TTC549 (cell line): ENCODE results near the gene AARS2.
"Not testable (repeated sequence)": the region's sequence is repeated elsewhere in the genome, so short reads cannot be mapped to it uniquely, and the experiment has no call there.

ENCODE experiments used
- FAIRE-seq: peaks from 2 replicates; lab custom pipeline; 2012; peaks lifted over from hg19 to GRCh38; lab: Jason Lieb, UNC

AARS2 gene

GRCh38 chr6:44329858-44330257, 16.7 kb upstream of the AARS2 start:
- FAIRE-seq: no peak

- not testable (repeated sequence) for FAIRE-seq
Observed at GRCh38 chr6:44328203-44328602, 15.1 kb upstream of the AARS2 start.

- no peak for FAIRE-seq
Observed at GRCh38 chr6:44327760-44328159, 14.6 kb upstream of the AARS2 start.

GRCh38 chr6:44327096-44327495, 13.9 kb upstream of the AARS2 start:
- no peak for FAIRE-seq

- no peak for FAIRE-seq
Observed at GRCh38 chr6:44321210-44321609, 8.1 kb upstream of the AARS2 start.

- FAIRE-seq: not testable (repeated sequence)
Observed at GRCh38 chr6:44317136-44317631, 4.0 kb upstream of the AARS2 start.

- FAIRE-seq: no peak
Observed at GRCh38 chr6:44316481-44316880, 3.3 kb upstream of the AARS2 start.

GRCh38 chr6:44315951-44316350, 2.8 kb upstream of the AARS2 start:
- FAIRE-seq: no peak

- FAIRE-seq: no peak
Observed at GRCh38 chr6:44315516-44315915, 2.4 kb upstream of the AARS2 start.

- FAIRE-seq: not testable (repeated sequence)
Observed at GRCh38 chr6:44314657-44315056, 1.5 kb upstream of the AARS2 start.

GRCh38 chr6:44311767-44312166, 1.4 kb downstream of the AARS2 start:
- FAIRE-seq: no peak

- no peak for FAIRE-seq
Observed at GRCh38 chr6:44311304-44311703, 1.8 kb downstream of the AARS2 start.

- no peak for FAIRE-seq
Observed at GRCh38 chr6:44310241-44310640, 2.9 kb downstream of the AARS2 start.

- FAIRE-seq: no peak
Observed at GRCh38 chr6:44309631-44310030, 3.5 kb downstream of the AARS2 start.

GRCh38 chr6:44309092-44309491, 4.1 kb downstream of the AARS2 start:
- FAIRE-seq: no peak

GRCh38 chr6:44307217-44307616, 5.9 kb downstream of the AARS2 start:
- no peak for FAIRE-seq

GRCh38 chr6:44306710-44307109, 6.4 kb downstream of the AARS2 start:
- FAIRE-seq: no peak

- no peak for FAIRE-seq
Observed at GRCh38 chr6:44305200-44305725, 7.9 kb downstream of the AARS2 start.

- FAIRE-seq: no peak
Observed at GRCh38 chr6:44304282-44305199, 8.6 kb downstream of the AARS2 start.

GRCh38 chr6:44303842-44304241, 9.3 kb downstream of the AARS2 start:
- FAIRE-seq: no peak

GRCh38 chr6:44302856-44303255, 10.3 kb downstream of the AARS2 start:
- FAIRE-seq: no peak

- FAIRE-seq: no peak
Observed at GRCh38 chr6:44301782-44302564, 11.2 kb downstream of the AARS2 start.

- FAIRE-seq: no peak
Observed at GRCh38 chr6:44301106-44301505, 12.0 kb downstream of the AARS2 start.
